HL-60 (cell line): ENCODE results near the gene CIC.

ENCODE experiments used
- DNase-seq, 2 experiments: peaks; one replicate each; pipeline ENCODE4 v3.0.0-alpha.2; 2010 to 2020; ENCODE audit warnings: low read depth in 1 of 2, low spot score in 1 of 2
- H3K27ac ChIP-seq: fragments of 250-450 bp; sonication (Bioruptor Pico); replicated peaks from 2 replicates; pipeline ENCODE4 v1.5.1; 2020; ENCODE audit warnings: mild to moderate bottlenecking, moderate library complexity
- H3K27me3 ChIP-seq: fragments of 250-450 bp; sonication (Bioruptor Pico); 2 replicates; pipeline ENCODE4 v1.5.1; 2021; ENCODE audit warnings: mild to moderate bottlenecking, moderate library complexity; ENCODE audit not compliant: insufficient read depth, poor library complexity, severe bottlenecking
- H3K4me3 ChIP-seq: replicated peaks from 2 replicates; pipeline ENCODE4 v1.5.1; 2011; ENCODE audit warnings: mild to moderate bottlenecking, control low read depth, low read length; ENCODE audit not compliant: insufficient read depth
- GABPA ChIP-seq: IDR thresholded peaks from 2 replicates; pipeline ENCODE4 v1.6.1; 2012; ENCODE audit warnings: low read depth
- POLR2AphosphoS5 ChIP-seq: IDR thresholded peaks from 2 replicates; pipeline ENCODE4 v1.6.1; 2012; ENCODE audit warnings: low read depth
- SPI1 ChIP-seq: IDR thresholded peaks from 2 replicates; pipeline ENCODE4 v1.6.1; 2012; ENCODE audit warnings: low read depth, mild to moderate bottlenecking, borderline replicate concordance
- TF ChIP-seq, protein P1 (sequence below): IDR thresholded peaks from 2 replicates; pipeline ENCODE4 v1.6.1; 2012; ENCODE audit warnings: low read depth; ENCODE audit not compliant: insufficient replicate concordance
- TF ChIP-seq, protein P2 (sequence below): IDR thresholded peaks from one replicate; pipeline ENCODE4 v1.5.1; 2011; ENCODE audit warnings: low read length, control low read depth, inconsistent platforms; ENCODE audit not compliant: insufficient read depth

The CIC gene

DNA sequence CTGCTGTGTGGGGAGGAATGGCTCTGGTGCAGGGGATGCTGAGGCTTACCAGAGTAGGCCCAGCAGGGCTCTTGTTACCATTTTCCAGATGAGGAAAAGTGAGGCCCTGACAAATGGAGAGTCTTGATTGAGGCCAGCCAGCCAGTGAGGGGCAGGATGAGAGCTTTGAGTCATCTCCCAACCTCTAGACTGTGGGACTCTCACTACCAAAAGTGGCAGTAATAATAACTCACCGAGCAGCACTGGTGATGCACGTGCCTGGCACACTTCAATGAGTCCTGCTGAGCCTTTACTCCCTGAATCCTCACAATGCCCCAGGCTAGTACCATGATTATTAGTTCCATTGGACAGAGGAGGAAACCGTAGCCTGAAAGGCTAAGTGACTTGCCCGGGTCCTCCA, 7.8 kb downstream of the CIC start:
- DNase-seq = no peak
- TF ChIP-seq GABPA = no peak
- TF ChIP-seq, protein P1, sequence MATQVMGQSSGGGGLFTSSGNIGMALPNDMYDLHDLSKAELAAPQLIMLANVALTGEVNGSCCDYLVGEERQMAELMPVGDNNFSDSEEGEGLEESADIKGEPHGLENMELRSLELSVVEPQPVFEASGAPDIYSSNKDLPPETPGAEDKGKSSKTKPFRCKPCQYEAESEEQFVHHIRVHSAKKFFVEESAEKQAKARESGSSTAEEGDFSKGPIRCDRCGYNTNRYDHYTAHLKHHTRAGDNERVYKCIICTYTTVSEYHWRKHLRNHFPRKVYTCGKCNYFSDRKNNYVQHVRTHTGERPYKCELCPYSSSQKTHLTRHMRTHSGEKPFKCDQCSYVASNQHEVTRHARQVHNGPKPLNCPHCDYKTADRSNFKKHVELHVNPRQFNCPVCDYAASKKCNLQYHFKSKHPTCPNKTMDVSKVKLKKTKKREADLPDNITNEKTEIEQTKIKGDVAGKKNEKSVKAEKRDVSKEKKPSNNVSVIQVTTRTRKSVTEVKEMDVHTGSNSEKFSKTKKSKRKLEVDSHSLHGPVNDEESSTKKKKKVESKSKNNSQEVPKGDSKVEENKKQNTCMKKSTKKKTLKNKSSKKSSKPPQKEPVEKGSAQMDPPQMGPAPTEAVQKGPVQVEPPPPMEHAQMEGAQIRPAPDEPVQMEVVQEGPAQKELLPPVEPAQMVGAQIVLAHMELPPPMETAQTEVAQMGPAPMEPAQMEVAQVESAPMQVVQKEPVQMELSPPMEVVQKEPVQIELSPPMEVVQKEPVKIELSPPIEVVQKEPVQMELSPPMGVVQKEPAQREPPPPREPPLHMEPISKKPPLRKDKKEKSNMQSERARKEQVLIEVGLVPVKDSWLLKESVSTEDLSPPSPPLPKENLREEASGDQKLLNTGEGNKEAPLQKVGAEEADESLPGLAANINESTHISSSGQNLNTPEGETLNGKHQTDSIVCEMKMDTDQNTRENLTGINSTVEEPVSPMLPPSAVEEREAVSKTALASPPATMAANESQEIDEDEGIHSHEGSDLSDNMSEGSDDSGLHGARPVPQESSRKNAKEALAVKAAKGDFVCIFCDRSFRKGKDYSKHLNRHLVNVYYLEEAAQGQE = no peak
- TF ChIP-seq, protein P2, sequence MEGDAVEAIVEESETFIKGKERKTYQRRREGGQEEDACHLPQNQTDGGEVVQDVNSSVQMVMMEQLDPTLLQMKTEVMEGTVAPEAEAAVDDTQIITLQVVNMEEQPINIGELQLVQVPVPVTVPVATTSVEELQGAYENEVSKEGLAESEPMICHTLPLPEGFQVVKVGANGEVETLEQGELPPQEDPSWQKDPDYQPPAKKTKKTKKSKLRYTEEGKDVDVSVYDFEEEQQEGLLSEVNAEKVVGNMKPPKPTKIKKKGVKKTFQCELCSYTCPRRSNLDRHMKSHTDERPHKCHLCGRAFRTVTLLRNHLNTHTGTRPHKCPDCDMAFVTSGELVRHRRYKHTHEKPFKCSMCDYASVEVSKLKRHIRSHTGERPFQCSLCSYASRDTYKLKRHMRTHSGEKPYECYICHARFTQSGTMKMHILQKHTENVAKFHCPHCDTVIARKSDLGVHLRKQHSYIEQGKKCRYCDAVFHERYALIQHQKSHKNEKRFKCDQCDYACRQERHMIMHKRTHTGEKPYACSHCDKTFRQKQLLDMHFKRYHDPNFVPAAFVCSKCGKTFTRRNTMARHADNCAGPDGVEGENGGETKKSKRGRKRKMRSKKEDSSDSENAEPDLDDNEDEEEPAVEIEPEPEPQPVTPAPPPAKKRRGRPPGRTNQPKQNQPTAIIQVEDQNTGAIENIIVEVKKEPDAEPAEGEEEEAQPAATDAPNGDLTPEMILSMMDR = no peak
- TF ChIP-seq SPI1 = no peak
- TF ChIP-seq POLR2AphosphoS5 = no peak
- no peak overlapping the region for H3K27ac ChIP-seq
- H3K4me3 ChIP-seq = no peak overlapping the region
- H3K27me3 ChIP-seq = no peaks in the 10 kb centered on the region

DNA sequence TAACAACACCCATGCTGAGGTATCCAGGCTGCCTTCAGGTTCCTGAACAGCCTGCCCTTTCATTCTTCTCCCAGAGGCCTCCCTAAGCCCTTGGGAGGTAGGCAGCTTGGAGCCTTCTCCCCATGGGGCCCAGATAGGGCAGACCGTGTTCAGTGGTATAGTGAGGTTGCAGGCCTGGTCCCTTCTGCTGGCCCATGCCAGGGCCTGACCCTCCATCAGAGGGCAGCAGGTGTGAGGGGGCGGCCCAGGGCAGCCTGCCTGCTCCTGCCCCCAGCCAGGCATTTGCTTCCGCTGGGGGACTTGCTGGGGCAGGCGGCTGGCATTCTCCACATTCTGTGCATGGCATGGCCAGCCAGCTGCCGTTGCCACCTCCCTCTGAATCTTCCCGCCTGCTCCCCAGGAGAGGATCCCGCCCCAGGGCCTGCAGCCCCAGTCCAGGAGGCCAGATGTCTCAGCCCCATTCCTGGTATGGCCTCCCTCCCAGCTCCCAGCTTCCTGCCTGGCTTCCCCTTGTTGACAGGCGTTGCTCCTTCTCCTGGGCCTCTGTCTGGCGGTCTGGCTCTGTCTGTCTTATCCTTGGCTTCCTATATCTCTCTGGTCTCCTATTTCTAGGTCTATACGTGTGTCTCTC, 8.9 kb downstream of the CIC start:
- H3K27ac ChIP-seq = no peak overlapping the region
- H3K27me3 ChIP-seq = no peaks in the 10 kb centered on the region
- TF ChIP-seq SPI1 (no peak), POLR2AphosphoS5 (no peak), GABPA (no peak)
- TF ChIP-seq, protein P1 = no peak
- TF ChIP-seq, protein P2 = no peak
- no peak overlapping the region for H3K4me3 ChIP-seq
- DNase-seq = no peak

DNA sequence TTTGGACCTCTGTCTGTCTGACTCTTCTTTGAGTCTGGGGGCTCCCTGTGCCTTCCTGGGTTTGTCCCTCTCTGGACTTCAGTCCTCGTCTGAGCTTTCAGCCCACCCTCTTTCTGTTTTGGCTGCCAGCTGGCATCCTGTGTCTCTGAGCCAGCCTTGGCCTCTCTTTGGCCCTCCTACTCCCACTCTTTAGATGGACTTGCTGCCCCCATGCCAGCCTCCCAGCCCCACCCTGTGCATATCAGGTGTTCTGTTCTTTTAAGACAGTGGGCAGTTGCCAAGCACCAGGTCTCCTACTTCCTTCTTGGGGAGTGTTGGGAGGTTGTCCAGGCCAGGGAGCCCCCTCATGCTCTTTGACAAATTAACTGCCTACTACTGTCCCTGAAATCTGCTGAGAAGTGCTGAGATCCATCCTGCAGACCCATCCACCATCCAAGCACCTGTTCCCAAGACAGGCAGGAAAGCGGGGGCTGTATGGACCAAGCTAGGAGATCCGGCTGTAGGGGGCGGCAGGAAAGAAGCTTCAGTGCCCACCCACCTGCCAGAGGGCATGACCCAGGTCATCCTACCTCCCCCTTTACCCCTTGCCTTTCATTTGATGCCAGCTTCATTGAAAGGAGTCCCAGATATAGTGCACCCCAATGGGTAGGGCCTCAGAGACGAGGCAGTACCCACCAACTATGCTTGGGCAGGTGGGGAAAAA, 9.6 kb downstream of the CIC start:
- no peaks in the 10 kb centered on the region for H3K27me3 ChIP-seq
- no peak overlapping the region for H3K4me3 ChIP-seq
- no peak for DNase-seq
- H3K27ac ChIP-seq = no peak overlapping the region
- TF ChIP-seq, protein P1 = no peak
- no peak for TF ChIP-seq SPI1
- TF ChIP-seq GABPA = no peak
